K562 (cell line): ENCODE results near the gene EXOC3L1. TPM values are rescaled to one million over a fixed set of nuclear protein-coding genes. Genes with fewer than 3 reads are reported as not detected.

Experiments
- ATAC-seq: fragments of 200-7000 bp; cut with Tn5 transposase; 3 replicates; pipeline ENCODE4 v1.9.1; 2020; ENCODE audit warnings: moderate library complexity
- BruUV-seq: library from RNA; stranded (reverse); fragments of 400-500 nt; replicated peaks from 2 replicates; lab custom pipeline; 2021; lab: Mats Ljungman, UMichigan
- CTCF ChIA-PET: fragments of 300-600 bp; formaldehyde crosslinking; extraction: SDS; loops from one replicate; lab custom pipeline; 2021; ENCODE audit warnings: low intra/inter-chr PET ratio; lab: Yijun Ruan, JAX
- POLR2A ChIA-PET: fragments of 300-600, 350-650 bp; sonication (Branson Sonifier 250); formaldehyde crosslinking; extraction: SDS; loops from one replicate; lab custom pipeline; 2021; ENCODE audit warnings: antibody characterized with exemption, inconsistent platforms; lab: Yijun Ruan, JAX
- DNase-seq, 4 experiments: peaks; one replicate each; pipeline versions ENCODE4 v3.0.0 to v3.0.0-alpha.2; 2011 to 2018; ENCODE audit warnings: low spot score in 3 of 4, mixed read lengths in 3 of 4; ENCODE audit errors: extremely low read depth in 1 of 4
- FAIRE-seq: peaks from 2 replicates; lab custom pipeline; 2011; peaks lifted over from hg19 to GRCh38; lab: Jason Lieb, UNC
- H2AFZ ChIP-seq: 2 replicates; pipeline ENCODE4 v1.6.0; 2011; ENCODE audit warnings: low read depth, low read length, control low read depth, inconsistent platforms
- H3K27ac ChIP-seq: fragments of 200-600 bp; 3 replicates; pipeline ENCODE4 v1.8.0; 2011; ENCODE audit warnings: low read depth, mild to moderate bottlenecking, control low read depth, inconsistent platforms, low read length, moderate library complexity, mixed read lengths; ENCODE audit errors: extremely low read depth
- H3K27me3 ChIP-seq, 2 experiments: fragments of 300-600 bp in 1 of 2; 2 replicates in 1 of 2; 3 replicates in 1 of 2; pipeline versions ENCODE4 v1.6.0 to v1.8.0; 2011; ENCODE audit warnings: inconsistent platforms in 2 of 2, low read length in 2 of 2, mild to moderate bottlenecking in 1 of 2, mixed read lengths in 1 of 2, moderate library complexity in 1 of 2; ENCODE audit not compliant: control insufficient read depth in 2 of 2, insufficient read depth in 2 of 2
- H3K36me3 ChIP-seq: fragments of 300-600 bp; 3 replicates; pipeline ENCODE4 v1.8.0; 2011; ENCODE audit warnings: mild to moderate bottlenecking, low read length, inconsistent platforms; ENCODE audit not compliant: control insufficient read depth, insufficient read depth
- H3K4me1 ChIP-seq, 2 experiments: fragments of 200-600 bp in 1 of 2; replicated peaks in 1 of 2; 2 replicates in 1 of 2; 3 replicates in 1 of 2; pipeline versions ENCODE4 v1.5.1 to v1.8.0; 2011; ENCODE audit warnings: inconsistent platforms in 2 of 2, low read length in 2 of 2, mild to moderate bottlenecking in 1 of 2, mixed read lengths in 1 of 2, moderate library complexity in 1 of 2; ENCODE audit not compliant: control insufficient read depth in 2 of 2, insufficient read depth in 2 of 2
- H3K4me2 ChIP-seq: 2 replicates; pipeline ENCODE4 v1.6.1; 2011; ENCODE audit warnings: low read length, control low read depth, inconsistent platforms, mixed read lengths; ENCODE audit not compliant: insufficient read depth
- H3K4me3 ChIP-seq: fragments of 200-600 bp; sonication (generic), shearing (Covaris generic); 2 replicates; pipeline ENCODE4 v1.5.1; 2016; ENCODE audit warnings: control low read depth, inconsistent platforms
- H3K79me2 ChIP-seq: fragments of 200-600 bp; 3 replicates; pipeline ENCODE4 v1.8.0; 2011; ENCODE audit warnings: low read length, inconsistent platforms; ENCODE audit not compliant: control insufficient read depth, insufficient read depth
- H3K9ac ChIP-seq, 2 experiments: 2 replicates each; pipeline versions ENCODE4 v1.6.0 to v1.6.1; 2011; ENCODE audit warnings: low read depth in 2 of 2, low read length in 2 of 2, control low read depth in 1 of 2, inconsistent platforms in 1 of 2, mild to moderate bottlenecking in 1 of 2, mixed read lengths in 1 of 2; ENCODE audit not compliant: insufficient read depth in 1 of 2
- H3K9me1 ChIP-seq: one replicate; pipeline ENCODE4 v1.6.0; 2011; ENCODE audit warnings: inconsistent platforms, mild to moderate bottlenecking, low read length, moderate library complexity; ENCODE audit not compliant: control insufficient read depth, insufficient read depth
- H3K9me3 ChIP-seq: replicated peaks from 2 replicates; pipeline ENCODE4 v1.5.1; 2011; ENCODE audit warnings: low read depth, low read length, inconsistent platforms; ENCODE audit not compliant: control insufficient read depth, insufficient read depth
- H4K20me1 ChIP-seq: replicated peaks from 2 replicates; pipeline ENCODE4 v1.6.1; 2011; ENCODE audit warnings: low read length, inconsistent platforms, mixed read lengths; ENCODE audit not compliant: control insufficient read depth, insufficient read depth
- NFIC ChIP-seq: fragments of 450-650 bp; IDR thresholded peaks from 2 replicates; pipeline ENCODE4 v1.6.1; 2017; ENCODE audit warnings: mild to moderate bottlenecking, inconsistent platforms
- POLR2A ChIP-seq: fragments of 450-650 bp; conservative IDR thresholded peaks from 2 replicates; pipeline ENCODE4 v1.6.1; 2016
- POLR2G ChIP-seq: fragments of 200-400 bp; formaldehyde crosslinking; IDR thresholded peaks from 2 replicates; pipeline ENCODE4 v1.6.1; 2017; ENCODE audit warnings: low read depth, mild to moderate bottlenecking, antibody characterized with exemption, low read length, moderate library complexity
- WGBS: fragments of 100-300 bp; shearing (Covaris generic); methylation state at CpG from one replicate; pipeline ENCODE4 v1.1.6; 2016; ENCODE audit warnings: low coverage, mixed read lengths; ENCODE audit not compliant: insufficient coverage; ENCODE audit errors: missing lambda C conversion rate; 5-methylcytosine and 5-hydroxymethylcytosine counted together
- in situ Hi-C: fragments of 300-500 bp; cut with MboI; formaldehyde crosslinking; loops from 4 replicates; pipeline ENCODE4 v1.15.0; 2018; ENCODE audit warnings: inconsistent platforms, mixed read lengths
- intact Hi-C: fragments of 100-400 bp; cut with micrococcal nuclease; formaldehyde crosslinking; loops from 2 replicates; pipeline ENCODE4 v1.14.2; 2022
- polyA plus RNA-seq, 8 experiments: library from polyadenylated mRNA; depleted of rRNA in 4 of 8; stranded (reverse) in 5 of 8; unstranded in 3 of 8; fragments of >200 nt; fragmentation: Nextera tagmentation in 2 of 8; fragmentation: Illumina TruSeq in 1 of 8; extraction: Ambion mirVana in 2 of 8; extraction: Trizol in 1 of 8; gene quantifications; 2 replicates each; pipeline versions ENCODE4 v1.2.1 to v1.2.3, GENCODE V29; 2011 to 2014; ENCODE audit warnings: inconsistent platforms in 1 of 8, missing spikeins in 1 of 8
- total RNA-seq, 7 experiments: library from RNA; depleted of rRNA in 6 of 7; stranded (reverse); fragments of >200 nt in 6 of 7; fragmentation: Illumina TruSeq in 2 of 7; extraction: Trizol in 2 of 7; gene quantifications; 2 replicates each; pipeline versions ENCODE4 v1.2.1 to v1.2.3, GENCODE V29; 2011 to 2021; ENCODE audit warnings: low replicate concordance in 1 of 7

Gene EXOC3L1
- total and polyA plus RNA-seq, 9 of the 15 experiments (the other 6 are each of a cell fraction or from before 2014, with no cell fraction given), result 0.08 TPM; not detected in 8

GRCh38 chr16:67208154-67208896, 18.4 kb upstream of the EXOC3L1 start:
- peak; percentile 32; the same call in 1 of the 2 replicates for TF ChIP-seq POLR2A
- peak; percentile 58 for TF ChIP-seq POLR2G
- TF ChIP-seq NFIC, result no peak
- Histone ChIP-seq H3K79me2 (no peaks in the 10 kb centered on the region), H3K4me3 (no peak overlapping the region), H4K20me1 (no peaks in the 10 kb centered on the region; the same call in 1 of the 2 replicates), H3K9me3 (no peaks in the 10 kb centered on the region), H3K4me1 (peaks cover 10 to 44% of the 10 kb centered on the region in 2 experiments; a peak in 4 of 5 replicates), H3K9me1 (peaks cover 3% of the 10 kb centered on the region), H3K27me3 (no peaks in the 10 kb centered on the region), H2AFZ (no peak overlapping the region), H3K9ac (peak overlapping the region in 1 of 2 experiments; percentile 80; a peak in 2 of 4 replicates), H3K4me2 (no peak overlapping the region), H3K27ac (no peak overlapping the region), H3K36me3 (peaks cover 16% of the 10 kb centered on the region; the same call in 2 of the 3 replicates)
- no peak for DNase-seq
- no TSS peak for BruUV-seq
- in situ Hi-C loops, result no loop called here
- ChIA-PET CTCF (no interaction called here), POLR2A (interaction anchor here (0.6 to 3.8 kb wide), 10 partner anchors 9 to 67 kb away, joined by 3 to 21 read pairs (median 6); partner anchors contain the start of gene TMEM208)
- 73% methylated on average over 9 of the region's 11 CpGs for WGBS
- intact Hi-C loops, result no loop called here
- ATAC-seq, result no peak
- no peak for FAIRE-seq
